WI38 (cell line): ENCODE results near the gene INTS11.
A peak's percentile ranks its signal among the peaks of the same experiment; 100 is the strongest.

ENCODE experiments used
- H3K4me3 ChIP-seq: 2 replicates; pipeline ENCODE4 v1.5.1; 2011; ENCODE audit warnings: low read depth, mild to moderate bottlenecking, control low read depth, low read length
- TF ChIP-seq, protein P1 (sequence below): IDR thresholded peaks from 2 replicates; pipeline ENCODE4 v1.5.1; 2012; ENCODE audit warnings: low read depth, mild to moderate bottlenecking, control low read depth, low read length

Gene INTS11

DNA sequence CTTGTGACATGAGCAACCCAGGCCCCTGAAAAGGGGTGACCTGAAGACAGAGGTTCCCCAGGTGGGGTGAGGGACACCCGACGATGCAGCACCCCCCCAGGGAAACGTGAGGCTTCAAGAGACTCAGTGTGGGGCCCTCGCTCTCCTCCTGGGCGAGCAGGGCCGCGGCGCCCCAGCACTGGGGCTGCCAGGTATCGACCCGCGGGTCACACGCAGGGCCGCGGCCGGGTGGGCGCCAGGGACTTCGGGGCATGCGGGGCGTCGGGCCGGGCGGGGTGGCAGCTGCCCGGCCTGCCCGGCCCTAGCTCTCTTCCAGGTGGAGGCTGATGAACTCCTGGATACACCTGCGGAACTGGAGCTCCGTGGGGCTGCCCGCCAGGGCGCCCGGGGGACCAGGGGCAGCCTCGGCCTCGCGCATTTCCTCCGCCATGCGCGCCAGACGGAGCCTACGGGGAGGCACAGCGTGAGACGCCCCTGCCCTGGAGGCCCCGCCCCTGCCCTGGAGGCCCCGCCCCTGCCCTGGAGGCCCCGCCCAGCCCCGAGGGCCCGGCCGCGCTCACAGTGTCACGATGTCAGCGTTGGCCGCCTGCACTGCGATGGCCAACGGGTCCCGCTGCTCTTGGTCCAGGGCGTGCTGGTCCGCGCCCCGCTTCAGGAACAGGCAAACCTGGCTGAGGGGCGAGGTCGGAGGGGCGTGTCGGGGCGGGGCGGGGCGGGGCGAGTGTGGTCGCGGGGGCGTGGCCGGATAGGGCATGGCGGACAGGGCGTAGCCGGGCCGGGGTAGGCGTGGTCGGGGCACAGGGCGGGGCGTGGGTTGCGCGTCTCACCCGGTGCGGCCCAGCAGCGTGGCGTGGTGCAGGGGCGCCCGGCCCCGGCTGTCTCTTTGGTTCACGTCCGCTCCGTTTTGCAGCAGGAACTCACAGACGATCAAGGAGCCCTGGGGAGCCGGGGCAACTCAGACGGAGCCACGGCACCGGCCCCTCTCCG is 30.9 kb downstream of the INTS11 start:
- no peak overlapping the region for H3K4me3 ChIP-seq
- TF ChIP-seq, protein P1, sequence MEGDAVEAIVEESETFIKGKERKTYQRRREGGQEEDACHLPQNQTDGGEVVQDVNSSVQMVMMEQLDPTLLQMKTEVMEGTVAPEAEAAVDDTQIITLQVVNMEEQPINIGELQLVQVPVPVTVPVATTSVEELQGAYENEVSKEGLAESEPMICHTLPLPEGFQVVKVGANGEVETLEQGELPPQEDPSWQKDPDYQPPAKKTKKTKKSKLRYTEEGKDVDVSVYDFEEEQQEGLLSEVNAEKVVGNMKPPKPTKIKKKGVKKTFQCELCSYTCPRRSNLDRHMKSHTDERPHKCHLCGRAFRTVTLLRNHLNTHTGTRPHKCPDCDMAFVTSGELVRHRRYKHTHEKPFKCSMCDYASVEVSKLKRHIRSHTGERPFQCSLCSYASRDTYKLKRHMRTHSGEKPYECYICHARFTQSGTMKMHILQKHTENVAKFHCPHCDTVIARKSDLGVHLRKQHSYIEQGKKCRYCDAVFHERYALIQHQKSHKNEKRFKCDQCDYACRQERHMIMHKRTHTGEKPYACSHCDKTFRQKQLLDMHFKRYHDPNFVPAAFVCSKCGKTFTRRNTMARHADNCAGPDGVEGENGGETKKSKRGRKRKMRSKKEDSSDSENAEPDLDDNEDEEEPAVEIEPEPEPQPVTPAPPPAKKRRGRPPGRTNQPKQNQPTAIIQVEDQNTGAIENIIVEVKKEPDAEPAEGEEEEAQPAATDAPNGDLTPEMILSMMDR: no peak

DNA sequence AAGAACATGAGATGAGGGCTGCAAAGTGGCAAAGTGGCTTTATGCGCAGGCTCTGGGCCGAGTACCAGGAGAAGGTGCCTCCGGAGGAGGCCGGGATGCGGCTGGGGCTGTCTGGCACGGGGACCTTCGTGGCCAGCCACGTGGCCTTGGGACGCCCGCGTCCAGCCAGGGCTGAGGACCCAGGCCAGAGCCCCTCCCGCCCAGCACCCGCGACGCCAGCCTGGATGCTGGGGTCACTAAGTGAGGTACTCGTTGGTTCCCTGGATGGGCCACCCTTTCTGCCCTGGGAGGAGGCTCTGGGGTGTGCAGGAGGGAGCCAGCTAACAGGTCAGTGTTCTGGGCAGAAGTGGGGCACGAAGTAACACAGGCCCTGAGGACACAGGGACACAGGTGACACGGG is 31.6 kb downstream of the INTS11 start:
- H3K4me3 ChIP-seq: no peak overlapping the region
- TF ChIP-seq, protein P1: no peak

DNA sequence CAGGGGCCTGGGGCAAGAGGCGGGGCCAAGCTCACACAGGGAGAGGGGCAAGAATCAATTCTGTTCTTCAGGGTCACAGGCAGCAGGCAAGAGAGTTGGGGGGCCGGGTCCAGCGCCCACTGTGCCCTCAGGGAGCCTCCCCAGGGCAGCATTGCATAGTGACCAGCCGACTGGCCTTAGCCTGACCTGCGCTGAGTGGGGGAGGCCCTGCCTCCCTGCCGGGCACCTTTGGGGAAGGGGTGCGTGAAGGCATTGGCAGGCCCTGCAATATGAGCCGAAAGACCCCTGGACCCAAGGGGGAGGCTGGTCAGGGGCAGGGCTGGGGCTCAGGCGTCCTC is 32.0 kb downstream of the INTS11 start:
- TF ChIP-seq, protein P1: no peak
- H3K4me3 ChIP-seq: no peak overlapping the region

DNA sequence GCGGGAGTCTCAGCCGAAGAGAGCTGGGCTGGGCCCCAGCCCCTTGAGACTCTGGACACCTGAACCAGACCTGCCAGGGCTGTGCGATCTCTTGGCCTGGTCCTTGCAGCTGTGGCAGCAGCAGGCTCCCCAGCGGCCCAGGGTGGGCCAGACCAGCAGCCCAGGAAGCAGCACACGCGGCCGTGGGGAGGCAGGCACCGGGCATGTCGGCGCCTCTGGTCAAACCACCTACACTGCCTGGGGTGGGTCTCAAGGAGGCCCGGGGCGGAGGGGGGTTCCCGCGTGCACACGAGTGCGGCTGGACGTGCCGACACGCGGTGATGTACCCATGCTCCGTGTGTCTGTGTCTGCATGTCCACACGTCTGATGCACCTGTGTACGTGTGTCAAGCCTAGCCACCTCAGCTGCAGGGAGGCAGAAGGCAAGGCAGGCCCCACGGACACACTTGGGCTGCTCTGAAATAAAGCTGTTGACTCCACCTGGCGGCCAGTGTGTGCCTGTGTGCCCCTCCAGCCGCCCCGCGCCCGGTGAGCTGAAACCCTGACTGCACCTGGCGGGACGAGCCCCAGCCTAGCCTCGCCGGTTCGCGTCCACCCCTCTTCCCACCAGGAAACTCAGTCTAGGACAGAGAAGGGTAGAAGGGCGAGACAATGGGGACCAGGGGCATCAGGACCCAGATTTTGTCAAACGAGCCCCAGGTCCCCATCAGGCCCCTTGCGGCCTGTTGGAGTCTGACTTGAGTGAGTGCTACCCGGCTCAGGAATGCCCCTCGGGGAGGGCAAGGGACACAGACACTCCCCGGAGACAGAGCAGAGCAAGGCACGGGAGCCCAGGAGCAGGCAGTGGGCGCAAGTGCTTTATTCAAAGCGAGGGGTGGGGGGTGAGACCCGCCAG is 32.7 kb downstream of the INTS11 start:
- TF ChIP-seq, protein P1: peak; percentile 35
- no peak overlapping the region for H3K4me3 ChIP-seq

DNA sequence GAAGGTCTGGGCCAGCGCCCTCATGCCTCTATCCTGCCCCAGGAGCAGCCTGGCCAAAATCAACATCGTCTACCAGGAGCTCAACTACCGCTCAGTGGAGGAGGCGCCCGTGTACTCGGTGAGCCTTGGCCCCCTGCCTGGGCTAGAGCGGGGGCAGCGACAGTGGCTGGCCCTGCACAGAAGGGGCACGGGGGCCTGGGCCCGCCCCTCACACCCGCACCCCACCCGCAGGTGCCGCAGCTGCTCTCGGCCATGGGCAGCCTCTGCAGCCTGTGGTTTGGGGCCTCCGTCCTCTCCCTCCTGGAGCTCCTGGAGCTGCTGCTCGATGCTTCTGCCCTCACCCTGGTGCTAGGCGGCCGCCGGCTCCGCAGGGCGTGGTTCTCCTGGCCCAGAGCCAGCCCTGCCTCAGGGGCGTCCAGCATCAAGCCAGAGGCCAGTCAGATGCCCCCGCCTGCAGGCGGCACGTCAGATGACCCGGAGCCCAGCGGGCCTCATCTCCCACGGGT is 33.4 kb downstream of the INTS11 start:
- TF ChIP-seq, protein P1: no peak
- no peak overlapping the region for H3K4me3 ChIP-seq

DNA sequence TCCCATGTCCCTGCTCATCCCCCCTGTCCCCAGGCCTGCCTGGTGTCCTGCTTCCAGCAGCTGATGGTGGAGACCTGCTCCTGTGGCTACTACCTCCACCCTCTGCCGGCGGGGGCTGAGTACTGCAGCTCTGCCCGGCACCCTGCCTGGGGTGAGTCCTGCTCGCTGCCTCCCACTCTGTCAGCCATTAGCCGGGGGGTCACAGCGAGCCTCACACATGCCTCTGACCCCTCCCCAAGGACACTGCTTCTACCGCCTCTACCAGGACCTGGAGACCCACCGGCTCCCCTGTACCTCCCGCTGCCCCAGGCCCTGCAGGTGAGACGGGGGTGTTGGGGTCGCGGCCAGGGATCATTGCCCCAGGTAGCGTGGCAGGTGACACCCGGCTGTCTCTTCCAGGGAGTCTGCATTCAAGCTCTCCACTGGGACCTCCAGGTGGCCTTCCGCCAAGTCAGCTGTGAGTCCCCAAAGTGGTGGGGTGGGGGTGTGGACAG is 34.2 kb downstream of the INTS11 start:
- TF ChIP-seq, protein P1: peak; percentile 57
- H3K4me3 ChIP-seq: no peak overlapping the region
